Stimulated activated CD4-positive, alpha-beta T cell treated with anti-CD3 and anti-CD28 coated beads, Interleukin-2, amount 100 ng/mL, for 4 hours (primary cell): ENCODE results near the gene MZT2A.
"Not testable (repeated sequence)": the region's sequence is repeated elsewhere in the genome, so short reads cannot be mapped to it uniquely, and the experiment has no call there.

Experiments
- DNase-seq: peaks from one replicate; pipeline ENCODE4 v3.0.0-alpha.2; 2020; ENCODE audit warnings: low read depth

MZT2A gene

GRCh38 chr2:131492015-131492417 is at the start of gene MZT2A:
Gene MZT2A, minus strand, starts transcription at chr2:131492397. Its CDS starts 21 bp downstream, at chr2:131492376.
- DNase-seq, result not testable (repeated sequence)

- not testable (repeated sequence) for DNase-seq
These were observed 46.7 kb upstream of the MZT2A start for GRCh38 chr2:131538856-131539255.

GRCh38 chr2:131536841-131537240 is 44.6 kb upstream of the MZT2A start:
- DNase-seq, result not testable (repeated sequence)

- not testable (repeated sequence) for DNase-seq
These were observed 44.0 kb upstream of the MZT2A start for GRCh38 chr2:131535951-131536826.

DNA sequence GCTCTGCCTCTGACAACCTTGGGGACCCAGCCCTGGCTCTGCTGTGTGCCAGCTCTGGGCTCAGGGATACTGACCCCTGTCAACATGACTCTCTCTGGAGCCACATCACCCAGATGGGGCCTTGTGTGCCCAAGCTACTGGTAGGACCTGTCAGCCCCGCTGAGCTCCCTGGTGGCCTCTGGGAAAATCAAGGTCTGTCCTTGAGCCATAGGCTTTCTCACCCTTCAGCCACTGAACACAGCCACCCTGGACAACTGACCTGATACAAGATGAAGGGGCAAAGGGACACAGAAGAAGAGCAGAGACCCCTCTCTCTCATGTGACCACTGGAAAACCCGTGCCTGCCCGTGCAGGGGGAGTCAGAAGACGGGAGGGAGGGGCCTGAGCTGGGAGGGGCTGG is 43.3 kb upstream of the MZT2A start:
- DNase-seq, result no peak

DNA sequence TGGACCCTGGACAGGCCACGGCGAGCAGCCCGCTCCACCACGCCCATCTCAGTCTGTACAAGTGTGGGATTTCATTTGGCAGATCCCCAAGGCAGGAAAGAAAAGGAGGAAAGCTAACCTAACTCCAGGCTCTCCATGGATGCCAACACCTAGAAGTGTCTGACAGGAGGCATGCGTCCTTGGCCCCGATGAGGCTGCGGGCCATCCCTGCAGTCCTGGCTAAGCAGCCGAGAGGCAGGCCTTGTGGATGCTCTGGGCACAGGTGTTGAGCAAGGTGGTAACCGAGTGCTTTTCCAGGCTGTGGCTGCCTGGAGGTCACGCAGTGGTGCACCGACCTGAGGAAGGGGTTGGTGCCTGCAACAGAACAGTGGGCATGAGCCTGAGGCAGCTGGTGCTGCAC is 42.8 kb upstream of the MZT2A start:
- DNase-seq, result not testable (repeated sequence)

GRCh38 chr2:131534317-131534672 is 42.1 kb upstream of the MZT2A start:
- not testable (repeated sequence) for DNase-seq

DNA sequence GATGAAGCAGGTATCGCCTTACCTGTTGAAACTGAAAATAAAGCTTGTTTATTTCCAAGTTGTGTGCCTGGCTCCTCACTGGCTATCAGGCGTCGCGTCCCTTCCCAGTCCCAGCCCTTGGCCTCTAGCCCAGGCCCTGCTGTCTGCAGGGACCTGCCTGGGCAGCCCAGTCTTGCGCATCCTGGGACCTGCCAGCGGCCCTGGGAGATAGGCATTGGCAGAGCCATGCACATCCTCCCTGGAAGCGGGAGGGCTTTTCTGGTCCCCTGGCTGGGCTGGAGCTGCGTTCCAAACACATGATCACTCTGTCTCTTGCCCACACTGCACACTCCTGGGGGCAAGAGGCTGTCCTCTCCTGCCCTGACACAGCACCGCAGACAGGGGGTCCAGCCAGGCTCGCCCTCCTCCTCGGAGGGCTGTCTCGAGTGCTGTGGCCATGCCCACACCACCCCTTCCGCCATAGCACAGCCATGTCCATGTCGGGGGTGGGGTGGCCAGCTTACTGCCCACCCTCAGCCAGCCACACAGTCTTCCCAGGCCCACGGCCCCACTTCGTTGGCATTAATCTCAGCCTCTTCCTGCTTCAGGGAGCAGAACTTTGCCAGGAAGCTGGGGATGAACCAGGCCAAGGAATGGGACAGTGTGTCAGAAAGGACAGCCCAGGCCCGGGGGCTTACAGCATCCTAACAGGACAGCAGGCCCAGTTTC is 41.6 kb upstream of the MZT2A start:
- DNase-seq, result not testable (repeated sequence)

- not testable (repeated sequence) for DNase-seq
These were observed 40.8 kb upstream of the MZT2A start for GRCh38 chr2:131532723-131533608.

DNA sequence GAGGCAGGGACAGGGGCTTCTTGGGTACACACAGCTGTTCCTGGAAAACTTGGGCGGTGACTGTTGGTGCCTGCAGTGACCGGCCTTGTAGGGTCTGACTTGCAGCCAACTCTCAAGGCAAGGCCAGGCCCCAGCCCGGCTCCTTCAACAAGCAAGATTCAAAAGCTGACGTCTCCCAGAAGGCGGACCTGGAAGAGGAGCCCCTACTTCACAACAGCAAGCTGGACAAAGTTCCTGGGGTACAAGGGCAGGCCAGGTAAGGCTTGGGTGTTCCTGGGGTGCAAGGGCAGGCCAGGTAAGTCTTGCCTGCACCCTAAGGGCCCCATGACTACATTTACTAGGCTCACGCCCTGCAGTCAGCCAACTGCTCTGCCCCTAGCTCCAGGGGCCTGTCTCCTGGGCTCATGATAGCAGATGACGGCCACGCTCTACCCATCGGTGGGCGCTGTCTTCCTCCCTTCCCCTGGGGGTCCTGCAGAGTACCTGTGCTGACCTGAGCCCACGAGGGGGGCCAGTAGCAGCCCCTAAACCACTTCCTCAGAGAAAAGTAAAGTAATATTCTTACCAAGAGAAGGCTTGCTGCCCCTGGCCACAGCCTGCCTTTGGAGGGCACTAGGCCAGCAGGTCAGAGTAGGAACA is 39.5 kb upstream of the MZT2A start:
- DNase-seq, result not testable (repeated sequence)

DNA sequence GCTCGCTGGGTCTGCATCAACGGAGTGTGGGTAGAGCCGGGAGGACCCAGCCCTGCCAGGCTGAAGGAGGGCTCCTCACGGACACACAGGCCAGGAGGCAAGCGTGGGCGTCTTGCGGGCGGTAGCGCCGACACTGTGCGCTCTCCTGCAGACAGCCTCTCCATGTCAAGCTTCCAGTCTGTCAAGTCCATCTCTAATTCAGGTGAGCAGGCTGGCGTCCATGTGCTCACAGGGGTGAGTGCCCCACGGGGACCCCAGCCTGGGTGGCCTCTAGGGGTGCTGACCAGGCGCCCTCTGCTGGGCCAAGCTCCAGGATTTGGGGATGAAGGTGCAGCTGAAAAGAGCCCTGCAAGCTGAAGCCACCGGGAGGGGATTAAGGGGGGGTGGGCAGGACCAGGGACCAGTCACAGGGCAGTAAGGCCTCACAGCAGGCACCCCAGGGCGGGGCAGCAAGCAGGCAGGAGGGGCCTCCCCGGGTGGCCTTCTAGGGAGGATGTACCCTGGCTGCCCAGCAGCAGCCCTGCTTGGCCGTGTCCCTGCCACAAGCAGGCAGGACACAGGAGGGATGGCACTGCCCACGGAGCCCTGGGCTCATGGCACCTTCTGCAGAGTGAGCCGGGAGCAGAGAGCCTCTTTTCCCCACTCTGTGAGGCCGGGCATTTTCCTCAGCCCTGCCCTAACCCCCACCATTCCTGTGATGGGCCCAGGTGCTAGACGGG is 38.6 kb upstream of the MZT2A start:
- DNase-seq, result not testable (repeated sequence)

- DNase-seq, result not testable (repeated sequence)
These were observed 37.8 kb upstream of the MZT2A start for GRCh38 chr2:131529864-131530445.

GRCh38 chr2:131528981-131529863 is 37.0 kb upstream of the MZT2A start:
- DNase-seq, result not testable (repeated sequence)

DNA sequence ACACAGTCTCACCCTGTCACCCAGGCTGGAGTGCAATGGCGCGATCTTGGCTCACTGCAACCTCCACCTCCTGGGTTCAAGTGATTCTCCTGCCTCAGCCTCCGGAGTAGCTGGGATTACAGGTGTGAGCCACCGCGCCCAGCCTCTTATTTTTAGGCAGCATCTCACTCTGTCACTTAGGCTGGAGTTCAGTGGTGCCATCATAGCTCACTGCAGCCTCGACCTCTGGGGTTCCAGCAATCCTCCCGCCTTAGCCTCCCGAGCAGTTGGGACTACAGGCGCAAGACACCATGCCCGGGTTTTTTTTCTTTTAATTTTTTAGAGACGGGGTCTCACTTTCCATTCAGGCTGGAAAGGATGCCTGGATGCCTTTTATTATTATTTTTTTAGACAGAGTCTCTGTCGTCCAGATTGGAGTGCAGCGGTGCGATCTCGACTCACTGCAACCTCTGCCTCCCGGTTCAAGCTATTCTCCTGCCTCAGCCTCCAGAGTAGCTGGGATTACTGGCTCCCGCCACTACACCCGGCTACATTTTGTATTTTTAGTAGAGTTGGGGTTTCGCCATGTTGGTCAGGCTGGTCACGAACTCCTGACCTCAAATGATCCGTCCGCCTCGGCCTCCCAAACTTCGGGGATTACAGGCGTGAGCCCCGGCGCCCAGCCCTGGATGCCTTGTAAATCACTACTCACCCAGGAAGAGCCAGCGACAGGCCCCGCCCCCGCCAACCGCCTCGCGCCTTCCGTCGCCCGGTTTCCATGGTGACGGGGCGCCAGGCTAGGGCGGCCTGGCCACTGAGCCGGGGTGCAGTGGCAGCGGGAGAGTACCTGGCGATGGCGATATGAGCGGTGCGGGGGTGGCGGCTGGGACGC is 35.2 kb upstream of the MZT2A start, which contains the start of gene CCDC74A:
Gene CCDC74A, plus strand, starts transcription at position 758 of the 871 bp plus-strand sequence. Its CDS starts 83 bp downstream, at position 841.
- peak; percentile 70 for DNase-seq

DNA sequence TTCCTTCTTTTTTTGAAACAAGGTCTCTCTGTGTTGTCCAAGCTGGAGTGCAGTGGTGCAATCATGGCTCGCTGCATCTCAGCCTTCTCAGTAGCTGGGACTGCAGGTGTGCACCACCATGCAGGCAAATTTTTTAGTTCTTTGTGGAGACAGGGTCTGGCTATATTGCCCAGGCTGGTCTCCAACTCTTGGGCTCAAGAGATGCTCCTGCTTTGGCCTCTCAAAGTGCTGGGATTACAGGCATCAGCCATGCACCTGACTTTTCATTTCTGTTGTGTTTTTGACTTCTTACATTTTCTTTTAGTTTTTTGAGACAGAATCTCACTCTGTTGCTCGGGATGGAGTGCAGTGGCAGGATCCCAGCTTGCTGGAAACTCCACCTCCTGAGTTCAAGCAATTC is 33.1 kb upstream of the MZT2A start:
- not testable (repeated sequence) for DNase-seq

- DNase-seq, result no peak
These were observed 30.0 kb upstream of the MZT2A start for GRCh38 chr2:131521961-131522781.

GRCh38 chr2:131521524-131521923 is 29.3 kb upstream of the MZT2A start:
- not testable (repeated sequence) for DNase-seq
